AG04450 (cell line): ENCODE measurements around the gene C1QTNF4. TPM values are rescaled to one million over a fixed set of nuclear protein-coding genes. Genes with fewer than 3 reads are reported as not detected.

ENCODE experiments used
- CTCF ChIA-PET: fragments of 300-600, 350-600 bp; formaldehyde crosslinking; extraction: SDS; loops from one replicate; lab custom pipeline; 2022; ENCODE audit warnings: antibody characterized with exemption, inconsistent platforms; lab: Charles Lee
- POLR2A ChIA-PET: fragments of 350-600 bp; formaldehyde crosslinking; extraction: SDS; loops from one replicate; lab custom pipeline; 2021; ENCODE audit warnings: antibody characterized with exemption, inconsistent platforms; lab: Yijun Ruan, JAX
- DNase-seq: peaks from one replicate; pipeline ENCODE4 v3.0.0-alpha.2; 2011; ENCODE audit warnings: low read depth, low spot score
- H3K27ac ChIP-seq: one replicate; pipeline ENCODE4 v1.5.1; 2012; ENCODE audit warnings: low read depth, low read length, control low read depth
- H3K27me3 ChIP-seq: one replicate; pipeline ENCODE4 v1.6.0; 2012; ENCODE audit warnings: low read length; ENCODE audit not compliant: control insufficient read depth, insufficient read depth
- H3K4me3 ChIP-seq: 2 replicates; pipeline ENCODE4 v1.5.1; 2011; ENCODE audit warnings: mild to moderate bottlenecking, low read depth, low read length, control low read depth
- H3K9me3 ChIP-seq: 2 replicates; pipeline ENCODE4 v1.5.1; 2012; ENCODE audit warnings: low read length; ENCODE audit not compliant: control insufficient read depth, insufficient read depth
- polyA plus RNA-seq: library from polyadenylated mRNA; depleted of rRNA; stranded (reverse); fragments of >200 nt; gene quantifications from 2 replicates; pipeline ENCODE4 v1.2.3, GENCODE V29; 2011
- TF ChIP-seq, protein P1 (sequence below): IDR thresholded peaks from 2 replicates; pipeline ENCODE4 v1.5.1; 2011; ENCODE audit warnings: low read depth, low read length, control low read depth, inconsistent platforms

Gene C1QTNF4
- polyA plus RNA-seq, 1 experiment: 0.14 TPM

DNA sequence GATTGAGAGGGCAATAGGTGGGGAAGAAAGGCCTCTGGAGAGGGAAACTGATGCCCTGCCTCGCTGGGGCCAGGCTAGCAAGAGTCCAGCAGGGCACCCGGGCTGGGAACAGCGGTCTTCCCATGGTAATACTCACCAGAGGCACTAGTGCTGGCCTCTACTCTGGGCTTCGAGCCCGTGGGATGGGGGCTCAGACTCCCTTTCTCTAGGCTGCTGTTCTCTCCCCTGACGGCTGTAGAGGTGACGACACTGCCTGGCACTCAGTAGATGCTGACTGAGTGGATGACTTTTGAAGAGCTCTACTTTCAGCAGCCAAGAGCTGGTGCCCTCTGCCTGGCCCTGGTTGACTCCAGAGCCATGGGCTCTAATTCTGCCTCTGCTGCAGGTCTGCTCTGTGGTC lies 818 bp upstream of the C1QTNF4 start:
- no peak overlapping the region for H3K4me3 ChIP-seq
- ChIA-PET CTCF (no interaction called here), POLR2A (interaction anchor here (1.5 to 1.6 kb wide), 2 partner anchors 11 to 13 kb away, joined by 3 read pairs; no protein-coding TSS in a partner anchor)
- peaks cover 45% of the 10 kb centered on the region for H3K27me3 ChIP-seq
- H3K9me3 ChIP-seq: peaks cover 5% of the 10 kb centered on the region; the same call in 1 of the 2 replicates
- TF ChIP-seq, protein P1, sequence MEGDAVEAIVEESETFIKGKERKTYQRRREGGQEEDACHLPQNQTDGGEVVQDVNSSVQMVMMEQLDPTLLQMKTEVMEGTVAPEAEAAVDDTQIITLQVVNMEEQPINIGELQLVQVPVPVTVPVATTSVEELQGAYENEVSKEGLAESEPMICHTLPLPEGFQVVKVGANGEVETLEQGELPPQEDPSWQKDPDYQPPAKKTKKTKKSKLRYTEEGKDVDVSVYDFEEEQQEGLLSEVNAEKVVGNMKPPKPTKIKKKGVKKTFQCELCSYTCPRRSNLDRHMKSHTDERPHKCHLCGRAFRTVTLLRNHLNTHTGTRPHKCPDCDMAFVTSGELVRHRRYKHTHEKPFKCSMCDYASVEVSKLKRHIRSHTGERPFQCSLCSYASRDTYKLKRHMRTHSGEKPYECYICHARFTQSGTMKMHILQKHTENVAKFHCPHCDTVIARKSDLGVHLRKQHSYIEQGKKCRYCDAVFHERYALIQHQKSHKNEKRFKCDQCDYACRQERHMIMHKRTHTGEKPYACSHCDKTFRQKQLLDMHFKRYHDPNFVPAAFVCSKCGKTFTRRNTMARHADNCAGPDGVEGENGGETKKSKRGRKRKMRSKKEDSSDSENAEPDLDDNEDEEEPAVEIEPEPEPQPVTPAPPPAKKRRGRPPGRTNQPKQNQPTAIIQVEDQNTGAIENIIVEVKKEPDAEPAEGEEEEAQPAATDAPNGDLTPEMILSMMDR: no peak
- H3K27ac ChIP-seq: no peak overlapping the region
- no peak for DNase-seq

DNA sequence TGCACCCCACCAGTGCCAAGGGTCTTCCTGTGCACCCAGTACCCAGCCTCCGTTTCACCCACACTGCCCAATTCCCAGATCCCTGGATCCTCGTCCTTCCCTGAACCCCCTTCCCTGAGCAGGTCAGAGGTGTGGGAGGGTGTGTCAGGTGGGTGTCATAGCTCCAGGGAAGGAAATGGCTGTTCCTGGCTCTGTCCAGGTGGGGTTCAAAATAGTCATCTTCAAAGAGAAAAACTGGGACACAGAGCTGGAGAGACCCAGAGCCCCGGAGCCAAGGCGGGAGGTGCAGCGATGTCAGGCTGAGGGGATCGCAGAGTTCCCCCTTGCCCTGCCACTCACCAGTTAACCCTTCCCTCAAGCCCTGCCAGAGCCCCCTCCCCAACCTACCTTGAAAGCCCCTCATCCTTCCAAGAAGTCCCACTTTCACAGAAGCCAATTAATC lies 698 bp downstream of the C1QTNF4 start:
- ChIA-PET CTCF (no interaction called here), POLR2A (no interaction called here)
- DNase-seq: no peak
- Histone ChIP-seq H3K4me3 (no peak overlapping the region; the same call in 1 of the 2 replicates), H3K27me3 (peaks cover 45% of the 10 kb centered on the region), H3K27ac (no peak overlapping the region), H3K9me3 (peaks cover 8% of the 10 kb centered on the region; the same call in 1 of the 2 replicates)
- TF ChIP-seq, protein P1: no peak

DNA sequence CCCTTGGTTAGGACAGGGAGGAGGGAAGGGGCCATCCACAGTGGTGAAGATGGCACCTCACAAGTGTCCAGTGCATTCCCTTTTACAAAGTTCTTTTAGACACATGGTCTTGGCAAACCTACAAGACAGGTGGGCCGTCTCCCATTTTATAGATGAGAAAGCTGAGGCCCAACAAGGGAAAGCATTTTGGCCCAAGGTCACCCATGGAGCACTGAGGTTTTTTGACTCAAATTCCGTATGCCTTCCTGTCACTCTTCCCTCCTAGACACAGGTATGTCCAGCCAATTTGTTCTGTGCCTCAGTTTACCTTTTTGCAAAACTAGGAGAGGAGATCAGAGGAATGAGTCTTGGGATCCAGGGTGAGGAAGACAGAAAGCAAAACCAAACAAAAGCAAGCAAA lies 1.2 kb downstream of the C1QTNF4 start:
- ChIA-PET POLR2A (no interaction called here), CTCF (no interaction called here)
- Histone ChIP-seq H3K27me3 (peaks cover 45% of the 10 kb centered on the region), H3K4me3 (no peak overlapping the region), H3K27ac (no peak overlapping the region), H3K9me3 (peaks cover 8% of the 10 kb centered on the region; the same call in 1 of the 2 replicates)
- no peak for DNase-seq
- TF ChIP-seq, protein P1: no peak

- Histone ChIP-seq H3K4me3 (no peak overlapping the region), H3K27me3 (peaks cover 45% of the 10 kb centered on the region), H3K9me3 (peaks cover 8% of the 10 kb centered on the region; the same call in 1 of the 2 replicates), H3K27ac (no peak overlapping the region)
- TF ChIP-seq, protein P1: no peak
- CTCF ChIA-PET: no interaction called here
- no peak for DNase-seq
- POLR2A ChIA-PET: no interaction called here
Measured at GRCh38 chr11:47592251-47592650, 2.0 kb downstream of the C1QTNF4 start.

- no peak for DNase-seq
- peaks cover 45% of the 10 kb centered on the region for H3K27me3 ChIP-seq
- CTCF ChIA-PET: interaction anchor here (0.5 kb wide), 1 partner anchor 109 kb away, joined by 3 read pairs; no protein-coding TSS in a partner anchor
- TF ChIP-seq, protein P1: no peak
- peaks cover 8% of the 10 kb centered on the region; the same call in 1 of the 2 replicates for H3K9me3 ChIP-seq
- H3K27ac ChIP-seq: no peak overlapping the region
- no peak overlapping the region for H3K4me3 ChIP-seq
- POLR2A ChIA-PET: interaction anchor here (0.6 kb wide), 1 partner anchor 9 kb away, joined by 3 read pairs; no protein-coding TSS in a partner anchor
Measured at GRCh38 chr11:47591764-47592163, 2.4 kb downstream of the C1QTNF4 start.
